GM12873 (cell line): ENCODE data around the gene SAMHD1.

Experiments
- CTCF ChIP-seq: IDR thresholded peaks from 2 replicates; pipeline ENCODE4 v1.5.1; 2012; ENCODE audit warnings: low read depth, mild to moderate bottlenecking, moderate library complexity, low read length, control low read depth; ENCODE audit not compliant: insufficient read depth; ENCODE audit errors: missing control alignments

SAMHD1 gene

GRCh38 chr20:36866164-36866563, 85.3 kb downstream of the SAMHD1 start:
- no peak for TF ChIP-seq CTCF

GRCh38 chr20:36865861-36866149, 85.7 kb downstream of the SAMHD1 start:
- TF ChIP-seq CTCF, result no peak

- no peak for TF ChIP-seq CTCF
Measured at GRCh38 chr20:36865076-36865860, 86.2 kb downstream of the SAMHD1 start.

- TF ChIP-seq CTCF, result no peak
Measured at GRCh38 chr20:36862857-36863668, 88.4 kb downstream of the SAMHD1 start.

GRCh38 chr20:36861875-36862801, 89.4 kb downstream of the SAMHD1 start:
- TF ChIP-seq CTCF, result no peak

- no peak for TF ChIP-seq CTCF
Measured at GRCh38 chr20:36861625-36861874, 90.0 kb downstream of the SAMHD1 start.

- TF ChIP-seq CTCF, result no peak
Measured at GRCh38 chr20:36860811-36861624, 90.5 kb downstream of the SAMHD1 start.
